Cardiac muscle cell (in vitro differentiated cells and primary cell): Measurements from ENCODE around the gene RMND1. TPM values are rescaled to one million over a fixed set of nuclear protein-coding genes. Genes with fewer than 3 reads are reported as not detected.

ENCODE experiments used
- DNase-seq, 2 donors: peaks; one replicate each; pipeline versions ENCODE4 v3.0.0 to v3.0.0-alpha.2; 2010 to 2017; ENCODE audit warnings: low read depth in 1 of 2, low spot score in 1 of 2
- H3K27ac ChIP-seq: fragments of 200-600 bp; sonication (generic); 2 replicates; pipeline ENCODE4 v1.5.1; 2016
- H3K27me3 ChIP-seq: fragments of 200-600 bp; sonication (generic); 2 replicates; pipeline ENCODE4 v1.6.0; 2016; ENCODE audit warnings: control low read depth
- H3K36me3 ChIP-seq: fragments of 200-600 bp; sonication (generic); 2 replicates; pipeline ENCODE4 v1.5.1; 2016; ENCODE audit warnings: control low read depth
- H3K4me1 ChIP-seq: fragments of 200-600 bp; sonication (generic); 2 replicates; pipeline ENCODE4 v1.8.1; 2017; ENCODE audit warnings: low read depth, mild to moderate bottlenecking, mixed run types
- H3K4me3 ChIP-seq: fragments of 200-600 bp; sonication (generic); 2 replicates; pipeline ENCODE4 v1.5.1; 2016; ENCODE audit warnings: mild to moderate bottlenecking
- H3K9me3 ChIP-seq: fragments of 200-600 bp; sonication (generic); 2 replicates; pipeline ENCODE4 v1.5.1; 2017; ENCODE audit warnings: low read depth, mild to moderate bottlenecking, control low read depth
- polyA plus RNA-seq: library from polyadenylated mRNA; unstranded; fragments of >200 nt; fragmentation: Nextera tagmentation; extraction: Ambion mirVana; gene quantifications from 2 replicates; pipeline ENCODE4 v1.2.1, GENCODE V29; 2016
- total RNA-seq: library from RNA; depleted of rRNA; stranded (reverse); fragments of >200 nt; gene quantifications from 2 replicates; pipeline ENCODE4 v1.2.3, GENCODE V29; 2016
- TF ChIP-seq, protein P1 (sequence below): IDR thresholded peaks from 2 replicates; pipeline ENCODE4 v1.5.1; 2012; ENCODE audit warnings: low read depth, mild to moderate bottlenecking, low read length

The RMND1 gene
- total and polyA plus RNA-seq, 2 experiments from 2014 or later = 17.2 to 19.3 TPM

DNA sequence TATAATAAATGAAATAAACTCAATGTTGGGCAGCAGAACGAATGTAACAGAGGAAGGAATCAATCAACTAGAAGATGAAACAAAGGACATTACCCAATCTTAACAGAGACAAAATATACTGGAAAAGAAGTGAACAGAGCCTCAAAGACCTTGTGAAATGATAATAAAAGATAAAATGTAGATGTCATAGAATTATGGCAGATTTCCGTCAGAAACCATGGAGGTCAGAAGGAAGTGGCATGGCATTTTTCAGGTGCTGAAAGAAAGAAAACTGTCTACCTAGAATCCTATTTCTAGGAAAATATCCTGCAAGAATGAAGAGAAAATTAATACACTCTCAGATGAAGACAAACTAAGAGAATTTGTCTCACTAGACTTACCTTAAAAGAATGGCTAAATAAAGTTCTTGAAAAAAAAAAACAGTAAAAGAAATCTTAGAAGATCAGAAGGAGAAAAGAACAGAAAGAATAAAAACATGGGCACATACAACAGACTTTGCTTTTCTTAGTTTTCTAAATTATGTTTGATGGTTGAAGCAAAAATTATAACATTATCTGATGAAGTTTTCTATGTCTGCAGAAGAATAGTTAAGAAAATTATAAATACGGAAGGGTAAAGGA lies 37.2 kb downstream of the RMND1 start:
- DNase-seq = no peak
- TF ChIP-seq, protein P1, sequence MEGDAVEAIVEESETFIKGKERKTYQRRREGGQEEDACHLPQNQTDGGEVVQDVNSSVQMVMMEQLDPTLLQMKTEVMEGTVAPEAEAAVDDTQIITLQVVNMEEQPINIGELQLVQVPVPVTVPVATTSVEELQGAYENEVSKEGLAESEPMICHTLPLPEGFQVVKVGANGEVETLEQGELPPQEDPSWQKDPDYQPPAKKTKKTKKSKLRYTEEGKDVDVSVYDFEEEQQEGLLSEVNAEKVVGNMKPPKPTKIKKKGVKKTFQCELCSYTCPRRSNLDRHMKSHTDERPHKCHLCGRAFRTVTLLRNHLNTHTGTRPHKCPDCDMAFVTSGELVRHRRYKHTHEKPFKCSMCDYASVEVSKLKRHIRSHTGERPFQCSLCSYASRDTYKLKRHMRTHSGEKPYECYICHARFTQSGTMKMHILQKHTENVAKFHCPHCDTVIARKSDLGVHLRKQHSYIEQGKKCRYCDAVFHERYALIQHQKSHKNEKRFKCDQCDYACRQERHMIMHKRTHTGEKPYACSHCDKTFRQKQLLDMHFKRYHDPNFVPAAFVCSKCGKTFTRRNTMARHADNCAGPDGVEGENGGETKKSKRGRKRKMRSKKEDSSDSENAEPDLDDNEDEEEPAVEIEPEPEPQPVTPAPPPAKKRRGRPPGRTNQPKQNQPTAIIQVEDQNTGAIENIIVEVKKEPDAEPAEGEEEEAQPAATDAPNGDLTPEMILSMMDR = no peak
- no peak overlapping the region for H3K27ac ChIP-seq
- peaks cover 19% of the 10 kb centered on the region for H3K36me3 ChIP-seq
- H3K4me1 ChIP-seq = no peaks in the 10 kb centered on the region
- H3K27me3 ChIP-seq = no peaks in the 10 kb centered on the region
- H3K4me3 ChIP-seq = no peak overlapping the region
- no peaks in the 10 kb centered on the region for H3K9me3 ChIP-seq

DNA sequence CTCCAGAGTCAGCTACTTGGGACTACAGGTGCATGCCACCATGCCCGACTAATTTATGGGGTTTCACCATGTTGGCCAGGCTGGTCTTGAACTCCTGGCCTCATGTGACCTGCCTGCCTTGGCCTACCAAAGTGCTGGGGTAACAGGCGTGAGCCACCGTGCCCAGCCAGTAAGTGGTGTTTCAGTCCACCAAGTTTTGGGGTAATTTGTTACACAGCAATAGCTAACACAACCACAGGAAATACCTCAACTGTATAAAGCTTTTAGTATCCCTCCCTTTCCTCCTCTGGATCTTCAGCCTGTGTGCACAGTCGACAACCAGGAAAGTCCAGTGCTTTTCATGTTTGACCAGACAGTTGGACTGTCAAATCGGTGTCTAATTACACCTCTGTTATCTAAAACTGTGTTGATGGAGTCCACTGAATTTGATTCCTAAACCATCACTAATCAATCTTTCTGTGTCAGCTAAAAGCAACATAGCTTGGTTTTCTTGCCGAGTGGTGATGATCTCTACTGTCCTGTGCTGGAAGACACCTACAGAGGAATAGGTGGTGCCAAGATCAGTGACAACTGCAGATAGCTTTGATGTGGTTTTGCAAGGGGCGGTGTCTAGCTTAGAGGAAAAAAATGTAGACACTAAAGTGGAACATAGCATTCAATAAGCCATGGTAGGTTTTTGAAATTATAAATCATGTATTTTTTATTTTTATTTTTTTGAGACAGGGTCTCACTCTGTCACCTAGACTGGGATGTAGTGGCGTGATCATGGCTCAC lies 38.4 kb downstream of the RMND1 start:
- TF ChIP-seq, protein P1 = no peak
- no peak overlapping the region for H3K4me3 ChIP-seq
- H3K9me3 ChIP-seq = no peaks in the 10 kb centered on the region
- no peaks in the 10 kb centered on the region for H3K4me1 ChIP-seq
- no peaks in the 10 kb centered on the region for H3K27me3 ChIP-seq
- no peak overlapping the region for H3K27ac ChIP-seq
- DNase-seq = no peak
- H3K36me3 ChIP-seq = peaks cover 19% of the 10 kb centered on the region

GRCh38 chr6:151412909-151413308 lies 39.0 kb downstream of the RMND1 start:
- no peak overlapping the region for H3K27ac ChIP-seq
- no peaks in the 10 kb centered on the region for H3K4me1 ChIP-seq
- no peak overlapping the region for H3K4me3 ChIP-seq
- TF ChIP-seq, protein P1 = no peak
- DNase-seq = no peak
- H3K9me3 ChIP-seq = no peaks in the 10 kb centered on the region
- no peaks in the 10 kb centered on the region for H3K27me3 ChIP-seq
- peaks cover 19% of the 10 kb centered on the region for H3K36me3 ChIP-seq

DNA sequence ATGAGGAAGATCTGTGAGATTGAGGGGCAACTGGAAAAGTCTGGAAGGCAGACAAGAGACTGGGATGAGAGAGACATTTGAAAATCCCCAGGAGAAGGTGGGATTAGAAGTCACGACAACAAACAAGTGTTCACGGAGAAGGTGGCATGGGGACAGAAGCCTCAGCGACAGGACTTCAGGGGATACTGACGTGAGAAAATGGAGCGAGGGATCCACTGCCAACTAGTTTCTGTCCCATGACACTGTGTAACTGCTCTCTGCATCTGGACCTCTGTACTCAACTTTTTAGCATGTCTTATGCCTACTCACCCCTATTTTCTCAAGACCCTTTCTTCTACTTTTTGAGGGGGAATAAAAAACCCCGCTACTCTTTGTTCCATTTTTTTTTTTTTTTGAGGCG lies 42.2 kb downstream of the RMND1 start:
- no peak for DNase-seq
- no peaks in the 10 kb centered on the region for H3K27me3 ChIP-seq
- no peaks in the 10 kb centered on the region for H3K4me1 ChIP-seq
- TF ChIP-seq, protein P1 = no peak
- H3K9me3 ChIP-seq = no peaks in the 10 kb centered on the region
- no peak overlapping the region for H3K4me3 ChIP-seq
- H3K36me3 ChIP-seq = peaks cover 7% of the 10 kb centered on the region
- peak overlapping the region; percentile 47 for H3K27ac ChIP-seq

DNA sequence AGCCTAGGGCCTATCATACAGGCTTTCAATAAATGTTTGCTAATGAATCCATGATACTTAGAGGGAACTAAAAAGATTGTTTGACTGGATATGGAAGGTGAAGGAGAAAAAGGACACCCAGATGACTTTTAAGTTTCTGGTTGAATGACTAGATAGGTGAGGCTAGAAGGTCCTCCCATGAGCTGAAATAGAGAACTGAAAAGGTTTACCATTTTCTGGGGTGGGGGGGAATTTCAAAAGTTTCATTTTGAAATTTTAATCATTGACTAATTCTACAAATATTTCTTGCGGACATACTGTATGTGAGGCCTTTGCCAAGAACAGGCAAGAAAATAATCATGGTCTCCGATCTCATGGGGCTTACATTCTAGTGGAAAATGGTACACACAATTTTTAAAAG lies 42.7 kb downstream of the RMND1 start:
- Histone ChIP-seq H3K27ac (peak overlapping the region; percentile 47), H3K9me3 (no peaks in the 10 kb centered on the region), H3K27me3 (no peaks in the 10 kb centered on the region), H3K36me3 (peaks cover 7% of the 10 kb centered on the region), H3K4me3 (no peak overlapping the region), H3K4me1 (no peaks in the 10 kb centered on the region)
- no peak for DNase-seq
- TF ChIP-seq, protein P1 = no peak
